SK-N-SH (cell line): ENCODE measurements around the gene PRR33. TPM values are rescaled to one million over a fixed set of nuclear protein-coding genes. Genes with fewer than 3 reads are reported as not detected.
A peak's percentile ranks its signal among the peaks of the same experiment; 100 is the strongest.

ENCODE experiments used
- CTCF ChIA-PET: fragments of 300-600, 350-600 bp; formaldehyde crosslinking; extraction: SDS; loops from one replicate; lab custom pipeline; 2021; lab: Yijun Ruan, JAX
- POLR2A ChIA-PET: fragments of 350-600 bp; sonication (Branson Sonifier 250); formaldehyde crosslinking; extraction: SDS; loops from one replicate; lab custom pipeline; 2020; ENCODE audit warnings: antibody characterized with exemption, inconsistent platforms; lab: Yijun Ruan, JAX
- DNase-seq: peaks from one replicate; pipeline ENCODE4 v3.0.0; 2012
- H2AFZ ChIP-seq: fragments of 200-600 bp; sonication (generic); 2 replicates; pipeline ENCODE4 v1.8.1; 2016; ENCODE audit warnings: antibody characterized with exemption, mild to moderate bottlenecking, low read depth
- H3F3A ChIP-seq: fragments of 200-600 bp; sonication (generic); replicated peaks from 2 replicates; pipeline ENCODE3; 2016; ENCODE audit warnings: antibody characterized with exemption, mild to moderate bottlenecking; ENCODE audit not compliant: insufficient read depth
- H3K27ac ChIP-seq, 2 experiments: fragments of 200-500 bp in 1 of 2; fragments of 200-600 bp in 1 of 2; sonication (Bioruptor generic) in 1 of 2; sonication (generic), shearing (Covaris generic) in 1 of 2; 2 replicates each; pipeline versions ENCODE4 v1.5.1 to v1.6.1; 2014 to 2016; ENCODE audit warnings: low read depth in 2 of 2, inconsistent platforms in 1 of 2, low read length in 1 of 2, mild to moderate bottlenecking in 1 of 2, mixed read lengths in 1 of 2
- H3K27me3 ChIP-seq: fragments of 200-600 bp; sonication (generic), shearing (Covaris generic); 2 replicates; pipeline ENCODE4 v1.6.1; 2016; ENCODE audit warnings: mixed run types; ENCODE audit not compliant: insufficient read depth
- H3K36me3 ChIP-seq, 2 experiments: fragments of 200-500 bp in 1 of 2; fragments of 200-600 bp in 1 of 2; sonication (Bioruptor generic) in 1 of 2; sonication (generic) in 1 of 2; replicated peaks in 1 of 2; 2 replicates each; pipeline versions ENCODE3 to v1.5.1; 2014 to 2016; ENCODE audit warnings: low read length in 1 of 2, mild to moderate bottlenecking in 1 of 2; ENCODE audit not compliant: insufficient read depth in 2 of 2, control insufficient read depth in 1 of 2
- H3K4me1 ChIP-seq, 2 experiments: fragments of 200-500 bp in 1 of 2; fragments of 200-600 bp in 1 of 2; sonication (Bioruptor generic) in 1 of 2; sonication (generic), shearing (Covaris generic) in 1 of 2; 2 replicates each; pipeline versions ENCODE4 v1.5.1 to v1.6.1; 2014 to 2016; ENCODE audit warnings: low read depth in 1 of 2, low read length in 1 of 2, mixed run types in 1 of 2; ENCODE audit not compliant: insufficient read depth in 2 of 2, control insufficient read depth in 1 of 2
- H3K4me2 ChIP-seq: fragments of 200-600 bp; sonication (generic), shearing (Covaris generic); 2 replicates; pipeline ENCODE4 v1.6.1; 2017; ENCODE audit warnings: mixed run types
- H3K4me3 ChIP-seq, 2 experiments: fragments of 200-500 bp in 1 of 2; fragments of 200-600 bp in 1 of 2; sonication (Bioruptor generic) in 1 of 2; sonication (generic), shearing (Covaris generic) in 1 of 2; 2 replicates each; pipeline versions ENCODE4 v1.5.1 to v1.8.1; 2014 to 2016; ENCODE audit warnings: low read depth in 2 of 2, inconsistent platforms in 1 of 2, low read length in 1 of 2, mild to moderate bottlenecking in 1 of 2, mixed read lengths in 1 of 2, moderate library complexity in 1 of 2
- H3K79me2 ChIP-seq: fragments of 200-600 bp; sonication (generic); 2 replicates; pipeline ENCODE4 v1.8.1; 2017; ENCODE audit warnings: mild to moderate bottlenecking; ENCODE audit not compliant: insufficient read depth
- H3K9ac ChIP-seq: fragments of 200-600 bp; sonication (generic); 2 replicates; pipeline ENCODE4 v1.6.1; 2017; ENCODE audit warnings: mixed run types
- H3K9me2 ChIP-seq: fragments of 200-600 bp; sonication (generic); 2 replicates; pipeline ENCODE4 v1.6.1; 2017; ENCODE audit warnings: mixed run types
- H3K9me3 ChIP-seq: fragments of 200-600 bp; sonication (generic); 2 replicates; pipeline ENCODE4 v1.6.1; 2017; ENCODE audit warnings: mixed run types, mild to moderate bottlenecking, moderate library complexity
- H4K20me1 ChIP-seq: fragments of 200-600 bp; sonication (generic); 2 replicates; pipeline ENCODE4 v1.6.1; 2017; ENCODE audit warnings: mild to moderate bottlenecking, mixed run types; ENCODE audit not compliant: insufficient read depth
- EP300 ChIP-seq, 2 experiments: IDR thresholded peaks; 2 replicates each; pipeline versions ENCODE4 v1.4.0 to v1.6.1; 2012; ENCODE audit warnings: borderline replicate concordance in 1 of 2, low read depth in 1 of 2, low read length in 1 of 2
- EZH2phosphoT487 ChIP-seq: fragments of 200-600 bp; sonication (generic); IDR thresholded peaks from 2 replicates; pipeline ENCODE4 v1.6.1; 2017; ENCODE audit warnings: low read depth, mixed run types, mild to moderate bottlenecking, antibody characterized with exemption, moderate library complexity, borderline replicate concordance
- FOSL2 ChIP-seq: IDR thresholded peaks from 2 replicates; pipeline ENCODE4 v1.4.0; 2012; ENCODE audit warnings: low read depth, mild to moderate bottlenecking, moderate library complexity, borderline replicate concordance
- FOXJ3 ChIP-seq: sonication (generic); formaldehyde crosslinking; IDR thresholded peaks from 2 replicates; pipeline ENCODE4 v1.5.1; 2020; ENCODE audit warnings: mild to moderate bottlenecking, missing genetic modification reagents
- FOXM1 ChIP-seq: IDR thresholded peaks from 2 replicates; pipeline ENCODE4 v1.4.0; 2012; ENCODE audit warnings: low read depth, mild to moderate bottlenecking
- GABPA ChIP-seq: IDR thresholded peaks from 2 replicates; pipeline ENCODE4 v1.4.0; 2012; ENCODE audit warnings: low read depth, mild to moderate bottlenecking
- IRF3 ChIP-seq: fragments of 150-350 bp; IDR thresholded peaks from 2 replicates; pipeline ENCODE4 v1.6.1; 2016; ENCODE audit warnings: mild to moderate bottlenecking, low read depth, low read length
- MAX ChIP-seq: IDR thresholded peaks from 2 replicates; pipeline ENCODE4 v1.4.0; 2012; ENCODE audit warnings: low read depth
- MEF2A ChIP-seq: IDR thresholded peaks from 2 replicates; pipeline ENCODE4 v1.4.0; 2012; ENCODE audit warnings: low read depth, borderline replicate concordance
- MXI1 ChIP-seq: IDR thresholded peaks from 2 replicates; pipeline ENCODE4 v1.6.1; 2012; ENCODE audit warnings: mild to moderate bottlenecking, low read depth, low read length, improper control_type of control experiment
- NFIC ChIP-seq: IDR thresholded peaks from 2 replicates; pipeline ENCODE4 v1.4.0; 2012; ENCODE audit warnings: borderline replicate concordance
- POLR2AphosphoS5 ChIP-seq: IDR thresholded peaks from 2 replicates; pipeline ENCODE4 v1.6.1; 2012; ENCODE audit warnings: low read depth, low read length
- RAD21 ChIP-seq: IDR thresholded peaks from 2 replicates; pipeline ENCODE4 v1.6.1; 2012; ENCODE audit warnings: mild to moderate bottlenecking, low read length
- RCOR1 ChIP-seq: fragments of 150-350 bp; IDR thresholded peaks from 2 replicates; pipeline ENCODE4 v1.6.1; 2017; ENCODE audit warnings: antibody characterized with exemption, low read length
- RXRA ChIP-seq: IDR thresholded peaks from 2 replicates; pipeline ENCODE4 v1.4.0; 2012; ENCODE audit warnings: low read depth, mild to moderate bottlenecking, borderline replicate concordance
- SMC3 ChIP-seq: IDR thresholded peaks from 2 replicates; pipeline ENCODE4 v1.6.1; 2012; ENCODE audit warnings: low read depth, low read length, improper control_type of control experiment
- TEAD4 ChIP-seq: IDR thresholded peaks from 2 replicates; pipeline ENCODE4 v1.4.0; 2012; ENCODE audit warnings: mild to moderate bottlenecking, borderline replicate concordance; ENCODE audit not compliant: insufficient read depth
- USF1 ChIP-seq: IDR thresholded peaks from 2 replicates; pipeline ENCODE4 v1.4.0; 2012; ENCODE audit warnings: low read depth, borderline replicate concordance
- YY1 ChIP-seq: IDR thresholded peaks from 2 replicates; pipeline ENCODE4 v1.4.0; 2012; ENCODE audit warnings: low read depth, mild to moderate bottlenecking
- WGBS: methylation state at CpG from one replicate; pipeline ENCODE4 v1.1.6; 2017; ENCODE audit warnings: low lambda C conversion rate; 5-methylcytosine and 5-hydroxymethylcytosine counted together
- polyA plus RNA-seq, 3 experiments: library from polyadenylated mRNA; depleted of rRNA; stranded (reverse); fragments of >200 nt; gene quantifications; 2 replicates each; pipeline ENCODE4 v1.2.3, GENCODE V29; 2012
- TF ChIP-seq, protein P1 (sequence below): IDR thresholded peaks from 2 replicates; pipeline ENCODE4; 2012

Gene PRR33
- polyA plus RNA-seq, 1 of the 3 experiments (the other 2 are of a cell fraction) = not detected

DNA sequence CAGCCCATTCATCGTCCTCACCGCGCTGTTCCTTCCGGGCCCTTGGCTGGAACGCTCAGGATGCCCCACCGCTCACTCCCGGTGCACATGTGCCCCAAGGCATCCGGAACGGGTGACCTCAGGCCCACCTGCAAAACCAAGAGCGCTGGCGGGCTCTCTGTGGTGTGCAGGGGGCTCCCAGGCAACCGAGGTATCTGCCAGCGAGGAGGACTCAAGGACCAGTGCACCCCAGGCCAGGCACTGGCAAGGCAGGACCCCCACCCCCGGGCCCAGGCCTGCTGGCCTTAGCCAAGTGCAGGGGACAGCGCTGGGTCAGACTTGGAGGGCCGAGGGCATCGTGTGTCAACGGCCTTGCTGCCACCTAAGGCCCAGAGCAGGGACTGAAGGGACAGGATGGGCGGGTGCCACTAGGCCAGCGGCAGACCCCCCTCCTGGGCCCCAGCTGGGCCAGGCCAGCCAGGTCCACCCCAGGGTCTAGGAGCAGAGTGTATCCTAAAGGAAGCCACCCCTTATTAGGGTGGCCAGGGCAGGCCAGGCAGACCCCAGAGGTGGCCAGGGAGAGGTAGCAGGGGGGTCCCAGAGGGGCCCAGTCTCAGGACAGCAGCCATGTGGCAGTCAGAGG is 36.3 kb upstream of the PRR33 start:
- TF ChIP-seq, protein P1, sequence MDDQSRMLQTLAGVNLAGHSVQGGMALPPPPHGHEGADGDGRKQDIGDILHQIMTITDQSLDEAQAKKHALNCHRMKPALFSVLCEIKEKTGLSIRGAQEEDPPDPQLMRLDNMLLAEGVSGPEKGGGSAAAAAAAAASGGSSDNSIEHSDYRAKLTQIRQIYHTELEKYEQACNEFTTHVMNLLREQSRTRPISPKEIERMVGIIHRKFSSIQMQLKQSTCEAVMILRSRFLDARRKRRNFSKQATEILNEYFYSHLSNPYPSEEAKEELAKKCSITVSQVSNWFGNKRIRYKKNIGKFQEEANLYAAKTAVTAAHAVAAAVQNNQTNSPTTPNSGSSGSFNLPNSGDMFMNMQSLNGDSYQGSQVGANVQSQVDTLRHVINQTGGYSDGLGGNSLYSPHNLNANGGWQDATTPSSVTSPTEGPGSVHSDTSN = no peak
- TF ChIP-seq FOXJ3 (no peak), RAD21 (no peak), TEAD4 (no peak), MAX (no peak), USF1 (no peak), RCOR1 (no peak), POLR2AphosphoS5 (no peak), YY1 (no peak), MXI1 (no peak)
- DNase-seq = peak; percentile 41
- Histone ChIP-seq H2AFZ (no peak overlapping the region), H3K9ac (no peak overlapping the region), H3K27ac (no peak overlapping the region), H3K9me3 (no peaks in the 10 kb centered on the region), H4K20me1 (no peaks in the 10 kb centered on the region), H3K9me2 (no peaks in the 10 kb centered on the region), H3K79me2 (no peaks in the 10 kb centered on the region), H3K27me3 (no peaks in the 10 kb centered on the region), H3K4me3 (no peak overlapping the region), H3K4me2 (no peak overlapping the region), H3K36me3 (no peaks in the 10 kb centered on the region), H3F3A (no peaks in the 10 kb centered on the region), H3K4me1 (peaks cover 0 to 7% of the 10 kb centered on the region in 2 experiments; a peak in 1 of 4 replicates)
- ChIA-PET CTCF (interaction anchor here (0.6 to 0.9 kb wide), 2 partner anchors 46 to 228 kb away, joined by 3 read pairs; no protein-coding TSS in a partner anchor), POLR2A (no interaction called here)
- WGBS = 79% methylated on average over 10 of the region's 20 CpGs

DNA sequence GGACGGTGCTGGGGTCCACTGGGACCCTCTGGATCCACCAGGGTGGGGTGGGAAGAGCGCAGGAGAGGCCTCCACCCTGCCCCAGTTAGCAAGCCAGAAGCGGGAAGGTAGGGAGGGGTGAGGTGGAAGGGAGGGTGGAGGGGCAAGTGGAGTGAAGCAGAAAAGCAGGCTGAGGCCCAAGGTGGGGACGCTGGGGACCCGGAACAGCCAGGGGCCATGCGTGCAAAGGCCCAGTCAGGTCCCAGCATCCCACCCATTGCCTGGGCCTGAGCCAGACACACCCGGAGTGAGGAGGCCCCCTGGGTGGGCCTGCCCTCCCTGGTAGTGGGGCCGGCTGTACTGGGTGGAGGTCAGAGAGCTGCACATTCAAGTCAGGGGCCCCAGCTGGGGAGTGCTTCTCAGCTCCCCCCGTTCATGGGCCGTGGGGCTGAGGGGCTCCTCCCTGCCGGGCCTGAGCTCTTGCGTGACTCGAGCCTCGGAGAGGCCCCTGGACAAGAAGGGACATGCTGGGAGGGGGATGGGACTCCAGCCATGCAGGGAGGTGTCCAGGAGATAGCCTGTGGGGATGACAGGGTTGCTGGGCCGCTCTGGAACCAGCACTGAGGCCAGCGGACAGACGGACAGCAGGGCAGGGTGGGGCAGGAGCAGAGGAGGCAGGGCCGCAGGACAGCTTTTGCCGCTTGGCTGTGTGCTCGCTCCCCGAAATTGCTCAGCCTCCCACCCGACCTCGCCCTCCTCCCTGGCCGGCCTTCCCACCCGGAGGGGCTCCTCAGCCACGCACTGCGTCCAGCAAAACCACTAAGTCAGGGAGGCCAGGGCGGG is 35.5 kb upstream of the PRR33 start:
- WGBS = 56% methylated on average over 15 of the region's 28 CpGs
- no peak overlapping the region for H3K9ac ChIP-seq
- H3K27ac ChIP-seq = no peak overlapping the region
- H2AFZ ChIP-seq = no peak overlapping the region
- ChIA-PET CTCF (no interaction called here), POLR2A (no interaction called here)
- no peaks in the 10 kb centered on the region for H3K36me3 ChIP-seq
- peaks cover 0 to 9% of the 10 kb centered on the region in 2 experiments; a peak in 1 of 4 replicates for H3K4me1 ChIP-seq
- no peak overlapping the region for H3K4me3 ChIP-seq
- no peaks in the 10 kb centered on the region for H3K9me3 ChIP-seq
- DNase-seq = peak; percentile 42
- no peak overlapping the region for H3K4me2 ChIP-seq
- no peaks in the 10 kb centered on the region for H3K9me2 ChIP-seq
- H3K27me3 ChIP-seq = no peaks in the 10 kb centered on the region
- no peaks in the 10 kb centered on the region for H4K20me1 ChIP-seq
- no peaks in the 10 kb centered on the region for H3F3A ChIP-seq
- no peaks in the 10 kb centered on the region for H3K79me2 ChIP-seq
- TF ChIP-seq EZH2phosphoT487 (no peak), FOSL2 (no peak), IRF3 (no peak), MEF2A (no peak), FOXM1 (no peak), USF1 (no peak), GABPA (no peak), NFIC (no peak), EP300 (IDR thresholded peaks at IDR 0.05; ENCODE audit: borderline replicate concordance in 1 of 2, low read depth in 1 of 2, low read length in 1 of 2) (no peak), SMC3 (no peak), YY1 (no peak), RXRA (no peak)
- TF ChIP-seq, protein P1 = no peak
